H7 (cell line): ENCODE measurements around the gene GGT5. TPM values are rescaled to one million over a fixed set of nuclear protein-coding genes. Genes with fewer than 3 reads are reported as not detected.
A peak's percentile ranks its signal among the peaks of the same experiment; 100 is the strongest.
"Not testable (repeated sequence)": the region's sequence is repeated elsewhere in the genome, so short reads cannot be mapped to it uniquely, and the experiment has no call there.

Experiments used
- DNase-seq: peaks from one replicate; pipeline ENCODE4 v3.0.0; 2012
- H3K27me3 ChIP-seq: 2 replicates; pipeline ENCODE4 v1.6.0; 2011; ENCODE audit warnings: mild to moderate bottlenecking, low read length; ENCODE audit not compliant: control insufficient read depth, insufficient read depth
- H3K36me3 ChIP-seq: replicated peaks from 2 replicates; pipeline ENCODE4 v1.5.1; 2011; ENCODE audit warnings: low read length; ENCODE audit not compliant: control insufficient read depth, insufficient read depth
- H3K4me3 ChIP-seq: 2 replicates; pipeline ENCODE4 v1.5.1; 2011; ENCODE audit warnings: low read depth, mild to moderate bottlenecking, control low read depth, low read length, moderate library complexity; ENCODE audit not compliant: insufficient read depth
- total RNA-seq: library from RNA; depleted of rRNA; stranded (reverse); fragments of >200 nt; shearing (Covaris generic); gene quantifications from 2 replicates; pipeline ENCODE4 v1.2.3, GENCODE V29; 2014

Gene GGT5
- total RNA-seq, 1 experiment from 2014 or later = not detected

DNA sequence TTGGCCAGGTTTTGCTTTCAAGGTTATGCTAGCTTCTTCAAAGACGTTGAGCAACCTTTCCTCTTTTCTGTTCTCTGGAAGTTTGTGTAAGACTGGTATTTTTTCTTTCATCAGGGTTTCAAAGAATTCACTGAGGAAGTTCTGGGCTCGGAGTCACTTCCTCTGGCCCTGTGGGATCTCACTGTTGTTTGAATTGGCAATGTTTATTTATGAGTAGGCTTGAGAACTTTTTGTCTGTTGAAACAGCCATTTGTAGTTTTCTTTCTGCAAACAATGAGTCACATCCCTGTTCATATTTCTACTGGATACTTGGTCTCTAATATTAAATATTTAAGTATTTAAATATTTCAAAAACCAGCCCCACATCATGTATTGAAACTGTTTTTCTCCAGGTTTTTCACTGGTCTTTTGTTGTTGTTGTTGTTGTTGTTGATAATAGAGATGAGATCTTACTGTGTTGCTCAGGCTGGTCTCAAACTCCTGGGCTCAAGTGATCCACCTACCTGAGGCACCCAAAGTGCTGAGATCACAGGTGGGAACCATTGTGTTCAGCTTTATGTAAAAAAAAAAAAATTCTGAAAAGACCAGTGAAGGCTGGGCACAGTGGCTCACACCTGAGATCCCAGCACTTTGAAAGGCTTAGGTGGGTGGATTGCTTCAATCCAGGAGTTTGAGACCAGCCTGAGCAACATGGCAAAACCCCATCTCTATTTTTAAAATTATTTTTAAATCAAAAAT is 36.7 kb downstream of the GGT5 start:
- H3K36me3 ChIP-seq = no peaks in the 10 kb centered on the region
- H3K4me3 ChIP-seq = no peak overlapping the region
- no peak for DNase-seq
- no peaks in the 10 kb centered on the region for H3K27me3 ChIP-seq

DNA sequence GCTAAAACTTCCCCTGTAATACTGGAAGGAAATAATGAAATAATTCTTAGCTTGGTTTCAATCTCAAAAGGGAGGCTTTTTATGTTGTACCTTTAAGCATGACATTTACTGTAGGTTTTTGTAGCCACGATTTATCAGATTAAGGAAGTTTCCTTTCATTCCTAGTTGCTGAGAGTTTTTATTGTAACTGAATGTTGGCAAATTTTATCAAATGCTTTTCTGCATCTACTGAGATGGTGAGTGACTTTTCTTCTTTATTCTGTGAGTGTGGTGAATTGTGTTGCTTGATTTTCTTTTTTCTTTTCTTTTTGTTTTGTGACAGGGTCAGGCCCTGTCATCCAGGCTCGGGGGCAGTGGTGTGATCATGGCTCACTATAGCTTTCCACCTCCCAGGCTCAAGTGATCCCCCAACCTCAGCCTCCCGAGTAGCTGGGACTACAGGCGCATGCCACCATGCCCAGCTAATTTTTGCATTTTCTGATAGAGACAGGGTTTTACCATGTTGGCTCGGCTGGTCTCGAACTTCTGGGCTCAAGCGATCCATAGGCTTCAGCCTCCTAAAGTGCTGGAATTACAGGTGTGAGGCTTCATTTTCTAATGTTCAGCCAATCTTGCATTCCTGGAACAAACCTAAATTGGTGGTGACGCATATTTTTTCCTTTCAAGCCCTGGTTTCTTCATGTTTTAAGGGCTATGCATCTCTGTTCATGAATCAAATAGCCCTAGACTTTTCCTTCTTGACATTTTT is 37.4 kb downstream of the GGT5 start:
- DNase-seq = no peak
- no peaks in the 10 kb centered on the region for H3K27me3 ChIP-seq
- H3K4me3 ChIP-seq = no peak overlapping the region
- no peaks in the 10 kb centered on the region for H3K36me3 ChIP-seq

DNA sequence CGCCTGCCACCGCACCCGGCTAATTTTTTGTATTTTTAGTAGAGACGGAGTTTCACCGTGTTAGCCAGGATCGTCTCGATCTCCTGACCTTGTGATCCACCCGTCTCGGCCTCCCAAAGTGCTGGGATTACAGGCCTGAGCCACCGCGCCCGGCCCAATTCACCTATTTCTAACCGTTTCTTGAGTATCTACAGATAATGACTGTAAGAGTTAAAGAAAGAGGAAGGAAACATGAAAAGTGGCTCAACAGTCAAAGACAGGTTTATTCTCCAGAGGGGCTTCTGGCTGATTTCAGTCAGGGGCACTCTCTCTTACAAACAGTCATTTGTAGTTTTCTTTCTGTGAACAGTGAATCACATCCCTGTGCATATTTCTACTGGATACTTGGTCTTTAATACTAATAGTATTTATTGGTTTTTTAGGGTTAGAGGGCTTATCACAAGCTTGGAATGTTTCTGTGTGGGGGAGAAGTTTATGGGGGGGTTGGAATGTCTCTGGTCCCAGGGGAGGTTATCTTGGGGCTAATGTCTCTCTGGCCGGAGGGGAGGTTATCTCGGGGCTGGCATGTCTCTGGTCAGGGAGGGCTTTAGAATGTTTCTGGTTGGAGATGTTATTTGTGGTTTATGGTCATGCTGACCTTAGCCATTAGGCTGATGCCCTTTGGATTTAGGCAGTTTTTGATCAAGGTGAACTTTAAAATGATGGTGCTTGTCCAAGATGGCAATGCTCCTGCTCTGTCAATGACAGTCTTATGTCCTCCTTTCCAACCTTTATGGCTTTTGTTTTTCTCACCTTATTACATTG is 38.2 kb downstream of the GGT5 start:
- DNase-seq, H3K27me3 ChIP-seq, H3K36me3 ChIP-seq, H3K4me3 ChIP-seq: not testable (repeated sequence)

DNA sequence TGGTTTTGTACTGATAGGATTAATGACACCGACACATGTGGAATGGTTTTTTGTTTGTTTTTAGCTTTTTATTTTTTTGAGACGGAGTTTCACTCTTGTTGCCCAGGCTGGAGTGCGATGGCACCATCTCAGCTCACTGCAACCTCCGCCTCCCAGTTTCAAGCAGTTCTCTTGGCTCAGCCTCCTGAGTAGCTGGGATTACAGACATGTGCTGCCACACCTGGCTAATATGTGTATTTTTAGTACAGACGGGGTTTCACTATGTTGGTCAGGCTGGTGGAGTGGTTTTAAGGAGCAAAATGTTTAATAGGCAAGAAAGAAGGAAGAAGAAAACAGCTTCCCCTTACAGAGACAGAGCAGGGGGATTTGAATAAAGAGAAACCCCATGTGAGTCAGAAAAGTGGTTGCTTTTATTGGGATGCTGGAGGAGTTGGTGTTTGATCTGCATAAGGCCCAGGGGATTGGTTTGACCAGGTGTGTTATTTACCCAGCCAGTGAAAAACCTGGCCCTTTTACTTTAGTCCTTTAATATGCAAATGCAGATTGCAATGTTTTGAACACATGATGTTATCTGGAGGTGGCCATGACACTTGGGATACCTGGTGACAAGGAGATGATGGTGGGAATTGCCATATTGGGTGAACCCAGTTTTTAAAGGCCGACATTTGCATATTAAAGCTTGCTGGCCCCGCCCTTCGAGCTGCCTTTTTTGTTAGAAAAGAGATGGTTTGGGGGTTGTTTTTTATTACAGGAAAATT is 39.3 kb downstream of the GGT5 start:
- H3K4me3 ChIP-seq = no peak overlapping the region
- no peaks in the 10 kb centered on the region for H3K36me3 ChIP-seq
- no peaks in the 10 kb centered on the region for H3K27me3 ChIP-seq
- peak; percentile 24 for DNase-seq

DNA sequence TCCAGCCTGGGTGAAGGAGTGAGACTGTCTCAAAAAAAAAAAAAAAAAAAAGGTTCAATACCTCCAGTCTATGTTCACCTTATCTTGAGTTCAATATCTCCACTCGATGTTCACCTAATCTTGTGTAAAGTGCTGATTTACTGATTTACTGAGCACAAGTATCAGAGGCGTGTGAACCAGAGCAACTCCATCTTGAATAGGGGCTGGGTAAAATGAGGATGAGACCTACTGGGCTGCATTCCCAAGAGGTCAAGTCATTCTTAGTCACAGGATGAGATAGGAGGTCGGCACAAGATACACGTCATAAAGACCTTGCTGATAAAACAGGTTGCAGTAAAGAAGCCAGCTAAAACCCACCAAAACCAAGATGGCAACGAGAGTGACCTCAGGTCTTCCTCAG is 41.0 kb downstream of the GGT5 start:
- not testable (repeated sequence) for H3K27me3 ChIP-seq, DNase-seq, H3K4me3 ChIP-seq, H3K36me3 ChIP-seq

DNA sequence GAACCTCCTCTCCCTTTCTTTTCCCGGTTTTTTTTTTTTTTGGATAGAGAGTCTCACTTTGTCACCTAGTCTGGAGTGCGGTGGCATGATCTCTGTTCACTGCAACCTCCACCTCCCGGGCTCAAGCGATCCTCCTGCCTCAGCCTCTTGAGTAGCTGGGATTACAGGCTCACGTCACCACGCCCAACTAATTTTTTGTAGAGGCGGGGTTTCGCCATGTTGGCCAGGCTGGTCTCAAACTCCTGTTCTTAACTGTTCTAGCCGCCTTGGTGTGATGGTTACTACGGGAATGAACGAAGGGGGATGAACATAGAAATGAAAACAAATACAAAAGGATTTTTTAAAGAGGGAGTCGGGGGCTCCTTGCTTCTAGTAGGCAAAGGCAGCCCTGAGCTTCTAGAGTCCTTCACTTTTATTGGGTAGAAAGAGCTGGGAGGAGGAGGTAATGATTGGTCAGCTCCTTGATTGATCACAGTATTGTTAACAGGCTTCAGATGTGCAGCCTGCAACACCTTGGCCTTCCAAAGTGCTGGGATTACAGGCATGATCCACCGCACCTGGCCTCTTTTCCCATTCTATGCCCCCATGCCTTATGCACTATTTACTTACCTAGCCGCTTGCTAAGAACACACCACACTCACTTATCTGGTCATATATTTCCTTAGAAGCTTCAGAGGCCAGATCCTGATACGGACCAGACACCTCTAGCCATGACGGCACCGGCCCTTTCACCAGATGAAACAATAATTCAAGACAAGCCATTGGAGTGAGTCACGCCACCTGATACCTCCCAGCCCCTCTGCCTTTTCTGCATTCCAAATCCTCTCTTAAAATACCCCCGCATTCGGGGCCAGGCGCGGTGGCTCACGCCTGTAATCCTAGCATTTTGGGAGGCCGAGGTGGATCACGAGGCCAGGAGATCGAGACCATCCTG is 42.9 kb downstream of the GGT5 start:
- Histone ChIP-seq H3K4me3 (no peak overlapping the region), H3K36me3 (no peaks in the 10 kb centered on the region), H3K27me3 (no peaks in the 10 kb centered on the region)
- DNase-seq = no peak

DNA sequence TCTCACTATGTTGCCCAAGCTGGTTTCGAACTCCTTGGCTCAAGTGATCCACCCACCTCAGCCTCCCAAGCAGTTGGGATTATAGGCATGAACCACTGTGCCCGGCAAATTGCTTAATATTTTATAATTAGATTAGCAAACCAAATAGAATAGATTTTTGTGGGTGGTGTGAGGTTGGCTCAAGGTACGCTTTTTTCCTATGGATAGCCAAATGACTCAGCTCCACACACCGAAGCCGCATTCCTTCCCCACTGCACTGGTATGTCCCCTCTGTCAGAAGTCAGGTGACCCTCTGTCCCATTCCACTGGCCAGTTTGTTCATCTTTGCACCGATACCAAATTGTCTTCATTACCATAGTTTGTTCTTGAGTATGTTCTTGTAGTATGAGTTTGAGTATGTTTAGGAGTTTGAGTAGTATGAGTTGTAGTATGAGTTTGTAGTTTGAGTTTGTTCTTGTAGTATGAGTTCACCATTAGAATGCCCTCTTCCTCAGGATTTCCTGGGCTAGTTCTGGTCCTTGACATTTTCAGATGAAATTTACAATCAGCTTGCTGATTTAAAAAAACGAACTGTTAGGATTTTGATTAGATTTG is 44.2 kb downstream of the GGT5 start:
- no peak for DNase-seq
- Histone ChIP-seq H3K27me3 (no peaks in the 10 kb centered on the region), H3K4me3 (no peak overlapping the region), H3K36me3 (no peaks in the 10 kb centered on the region)

DNA sequence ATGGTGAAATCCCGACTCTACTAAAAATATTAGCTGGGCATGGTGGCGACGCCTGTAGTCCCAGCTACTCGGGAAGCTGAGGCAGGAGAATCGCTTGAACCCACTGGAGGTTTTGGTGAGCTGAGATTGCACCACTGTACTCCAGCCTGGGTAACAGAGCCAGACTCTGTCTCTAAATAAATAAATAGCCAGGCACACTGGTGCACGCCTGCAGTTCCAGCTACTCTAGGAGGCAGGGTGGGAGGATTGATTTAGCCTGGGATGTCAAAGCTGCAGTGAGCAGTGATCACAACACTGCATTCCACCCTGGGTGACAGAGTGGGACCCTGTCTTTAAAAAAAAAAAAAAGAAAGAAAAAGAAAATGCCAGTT is 46.2 kb downstream of the GGT5 start:
- no peaks in the 10 kb centered on the region for H3K27me3 ChIP-seq
- H3K4me3 ChIP-seq = no peak overlapping the region
- DNase-seq = no peak
- H3K36me3 ChIP-seq = no peaks in the 10 kb centered on the region

DNA sequence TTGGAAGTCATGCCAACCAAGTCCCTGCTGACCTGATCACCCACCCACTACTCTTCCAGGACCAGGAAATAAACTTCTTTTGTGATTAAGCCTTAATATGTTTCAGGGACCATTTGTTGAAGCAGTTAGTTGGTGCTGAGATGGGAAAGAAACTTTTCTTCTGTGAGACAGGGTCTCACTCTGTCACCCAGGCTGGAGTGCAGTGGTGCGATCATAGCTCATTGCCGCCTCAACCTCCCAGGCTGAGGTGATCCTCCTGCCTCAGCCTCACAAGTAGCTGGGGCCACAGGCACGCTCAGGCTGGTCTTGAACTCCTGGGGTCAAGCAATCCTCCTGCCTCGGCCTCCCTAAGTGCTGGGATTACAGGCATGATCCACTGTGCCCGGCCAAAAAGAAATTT is 53.0 kb downstream of the GGT5 start:
- H3K4me3 ChIP-seq = no peak overlapping the region
- no peaks in the 10 kb centered on the region for H3K36me3 ChIP-seq
- DNase-seq = no peak
- H3K27me3 ChIP-seq = no peaks in the 10 kb centered on the region

DNA sequence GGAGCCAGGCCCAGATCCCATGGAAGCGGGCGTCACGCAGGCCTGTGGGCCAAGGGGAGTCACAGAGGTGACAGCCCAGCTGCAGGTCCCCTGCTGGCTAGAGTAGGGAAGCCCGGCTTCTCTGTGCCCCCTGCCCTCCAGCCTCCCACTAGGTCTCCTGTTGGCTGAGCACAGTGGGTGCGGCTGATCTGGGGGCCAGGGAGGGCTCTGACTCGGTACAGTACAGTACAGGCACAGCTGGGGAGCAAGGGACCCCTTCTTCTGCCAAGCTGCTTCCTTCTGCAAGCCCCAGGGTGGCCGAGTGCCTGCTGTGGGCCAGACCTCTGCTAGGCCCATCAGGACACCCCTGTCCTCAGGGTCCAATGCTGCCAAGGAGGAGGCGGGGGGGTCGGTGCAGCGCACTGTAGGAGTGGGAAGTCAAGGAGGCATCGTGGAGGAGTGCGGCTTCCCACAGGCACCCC is 53.5 kb downstream of the GGT5 start:
- H3K4me3 ChIP-seq = no peak overlapping the region
- peak; percentile 69 for DNase-seq

DNA sequence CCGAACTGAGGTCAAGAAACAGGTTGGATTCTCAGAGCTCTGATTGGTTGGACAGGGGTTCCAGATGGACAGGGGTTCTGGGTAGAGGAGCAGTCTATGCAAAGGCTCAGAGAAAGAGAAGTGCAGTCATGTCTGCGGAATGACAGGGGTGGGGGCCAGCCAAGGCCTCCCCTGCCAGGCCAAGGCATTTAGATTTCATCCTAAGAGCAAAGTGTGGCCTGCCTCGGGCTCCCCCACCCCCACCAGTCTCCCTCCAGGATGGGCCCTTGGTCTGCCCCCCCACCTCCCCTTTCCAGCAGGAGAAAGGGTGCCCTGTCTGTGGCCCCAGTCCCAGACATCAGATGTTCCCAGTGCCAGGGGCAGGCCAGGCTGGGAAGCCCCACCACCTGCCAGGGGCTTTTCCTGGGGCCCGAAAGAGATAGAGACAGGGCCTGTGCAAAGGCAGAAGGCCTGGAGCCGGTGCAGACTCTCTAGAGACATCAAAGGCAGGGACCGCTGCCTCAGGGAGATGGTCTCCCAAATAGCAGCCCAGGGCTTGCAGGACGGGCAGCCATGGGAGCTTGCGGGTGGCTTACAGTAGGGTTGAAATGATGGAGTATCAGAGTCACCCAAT is 54.2 kb downstream of the GGT5 start:
- Histone ChIP-seq H3K4me3 (no peak overlapping the region), H3K36me3 (no peaks in the 10 kb centered on the region), H3K27me3 (no peaks in the 10 kb centered on the region)
- peak; percentile 52 for DNase-seq

More for the DNA sequence above, 53.5 kb downstream of the GGT5 start:
- Histone ChIP-seq H3K36me3 (no peaks in the 10 kb centered on the region), H3K27me3 (no peaks in the 10 kb centered on the region)

DNA sequence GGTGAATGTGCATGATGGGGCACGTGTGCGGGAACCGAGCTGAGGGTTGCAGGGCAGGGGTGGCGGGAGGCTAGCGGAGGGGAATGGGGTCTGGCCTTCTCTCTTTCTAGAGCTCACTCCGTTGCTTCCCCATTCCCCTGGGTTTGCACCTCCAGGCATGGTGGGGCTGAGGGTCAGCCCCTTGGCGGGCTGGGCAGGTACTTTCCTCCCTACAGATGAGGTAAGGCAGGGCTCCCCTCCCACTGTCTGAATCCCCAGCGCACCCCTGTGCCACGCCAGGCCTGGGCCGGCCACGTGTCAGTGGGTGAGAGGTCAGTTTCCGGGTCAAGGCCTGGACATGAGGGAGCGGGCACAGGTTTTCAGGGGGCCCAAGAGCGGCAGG is 54.7 kb downstream of the GGT5 start:
- DNase-seq = no peak
- Histone ChIP-seq H3K36me3 (no peaks in the 10 kb centered on the region), H3K27me3 (no peaks in the 10 kb centered on the region), H3K4me3 (no peak overlapping the region)
